ENCODE results near the gene CNN1. TPM values are rescaled to one million over a fixed set of nuclear protein-coding genes. Genes with fewer than 3 reads are reported as not detected.
A peak's percentile ranks its signal among the peaks of the same experiment; 100 is the strongest.
"Not testable (repeated sequence)": the region's sequence is repeated elsewhere in the genome, so short reads cannot be mapped to it uniquely, and the experiment has no call there.

CNN1 gene
- total RNA-seq, 1 donor from 2014 or later = 27.7 TPM

DNA sequence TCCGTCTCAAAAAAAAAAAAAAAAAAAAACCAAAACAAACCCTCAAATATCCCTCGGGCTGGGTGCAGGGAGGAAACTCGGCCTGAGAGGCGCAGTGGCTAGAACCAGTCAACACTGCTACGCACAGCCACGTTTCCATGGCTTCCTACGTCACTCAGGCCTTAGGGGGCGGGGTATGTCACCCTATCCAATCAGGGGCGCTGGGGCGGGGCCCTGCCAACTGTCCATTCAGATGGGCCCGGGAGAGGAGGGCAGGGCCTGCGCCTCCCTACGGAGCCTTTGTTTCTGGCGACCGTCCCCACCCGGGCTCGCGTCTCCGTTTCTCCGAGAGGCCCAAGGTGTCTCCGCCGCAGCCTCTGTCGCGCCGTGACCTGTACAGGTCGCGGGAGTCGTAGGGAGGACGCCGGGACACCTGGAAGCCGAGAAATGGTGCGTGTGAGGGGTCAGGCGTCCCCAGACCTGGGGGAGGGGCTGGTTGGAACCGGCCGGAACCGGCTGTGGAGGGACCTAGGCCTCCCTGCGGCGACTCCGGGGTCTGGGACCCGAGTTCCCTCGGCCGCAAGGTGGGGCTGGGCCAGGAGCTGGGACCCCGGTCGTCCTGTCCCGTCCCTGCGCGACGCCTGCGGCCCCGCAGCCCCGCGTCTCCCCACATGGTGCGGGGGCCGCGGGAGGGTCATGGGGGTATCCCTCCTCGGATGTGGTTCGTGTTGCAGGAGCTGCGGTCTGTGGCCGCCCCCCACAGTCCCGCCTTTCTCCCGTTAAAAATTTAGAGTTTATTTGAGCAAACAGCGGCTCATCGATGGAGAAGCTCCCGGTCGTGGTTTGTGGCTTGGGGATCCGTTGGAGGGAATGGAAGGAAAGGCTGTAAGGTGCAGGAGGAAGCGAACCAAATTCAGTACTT is 58.8 kb downstream of the CNN1 start, which contains the start of gene ZNF627:
Gene ZNF627 (plus strand): TSS at position 282 of the 901 bp plus-strand sequence. CDS start 145 bp downstream, at position 427.
- TF ChIP-seq CTCF (IDR thresholded peaks at IDR 0.05; ENCODE audit: unreplicated experiment) = no peak
- peaks cover 7% of the 10 kb centered on the region for H3K9me3 Mint-ChIP-seq

DNA sequence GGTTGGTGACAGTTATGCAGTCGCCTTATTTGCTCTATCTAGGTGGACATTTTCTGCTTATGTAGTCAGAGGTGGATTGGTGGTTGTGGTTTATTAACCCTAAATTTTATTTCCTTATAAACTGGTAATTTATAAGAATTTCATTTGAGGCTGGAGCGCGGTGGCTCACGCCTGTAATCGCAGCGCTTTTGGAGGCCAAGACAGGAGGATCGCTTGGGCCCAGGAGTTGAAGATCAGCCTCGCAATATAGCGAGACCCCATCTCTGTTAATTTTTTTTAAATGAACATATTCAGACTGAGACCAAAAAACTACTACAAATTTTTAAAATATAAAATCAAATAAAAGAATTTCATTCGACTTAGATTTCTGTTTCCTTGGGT is 59.4 kb downstream of the CNN1 start:
- DNase-seq (ENCODE audit: low spot score in 2 of 2, unreplicated experiment in 2 of 2) = no peak
- H3K36me3 Mint-ChIP-seq = peaks cover 26% of the 10 kb centered on the region
- H3K27ac Mint-ChIP-seq = peak overlapping the region; percentile 98
- H3K27me3 Mint-ChIP-seq (ENCODE audit: low read depth) = no peaks in the 10 kb centered on the region
- TF ChIP-seq CTCF (IDR thresholded peaks at IDR 0.05; ENCODE audit: unreplicated experiment) = no peak
- H3K4me1 Mint-ChIP-seq = peaks cover 18% of the 10 kb centered on the region
- H3K4me3 Mint-ChIP-seq = peak overlapping the region; percentile 98
- peaks cover 13% of the 10 kb centered on the region for H3K9me3 Mint-ChIP-seq

More for the DNA sequence above, 58.8 kb downstream of the CNN1 start, which contains the start of gene ZNF627:
- Mint-ChIP-seq H3K27me3 (ENCODE audit: low read depth) (no peaks in the 10 kb centered on the region), H3K4me1 (peaks cover 18% of the 10 kb centered on the region), H3K36me3 (peaks cover 20% of the 10 kb centered on the region), H3K27ac (peak within 1 kb of the TSS; percentile 98), H3K4me3 (peak within 1 kb of the TSS; percentile 98)
- peak; percentile 94 to 98 for DNase-seq (ENCODE audit: low spot score in 2 of 2, unreplicated experiment in 2 of 2)

GRCh38 chr19:11598746-11599145 is 60.1 kb downstream of the CNN1 start:
- Mint-ChIP-seq H3K9me3 (peaks cover 13% of the 10 kb centered on the region), H3K36me3 (peaks cover 27% of the 10 kb centered on the region), H3K4me1 (peaks cover 18% of the 10 kb centered on the region)

DNA sequence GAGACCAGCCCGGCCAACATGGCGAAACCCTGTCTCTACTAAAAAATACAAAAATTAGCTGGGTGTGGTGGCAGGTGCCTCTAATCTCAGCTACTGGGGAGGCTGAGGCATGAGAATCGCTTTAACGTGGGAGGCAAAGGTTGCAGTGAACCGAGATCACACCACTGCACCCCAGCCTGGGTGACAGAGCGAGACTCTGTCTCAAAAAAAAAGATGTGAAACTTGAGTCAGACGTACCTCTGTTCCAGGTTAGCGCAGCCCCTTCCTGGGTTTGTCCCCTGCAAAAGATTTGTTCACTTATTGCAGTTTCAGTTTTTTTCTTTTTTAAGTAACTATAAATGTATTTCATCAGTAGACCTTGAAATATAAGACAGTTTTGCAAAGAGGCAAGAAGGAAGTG is 61.1 kb downstream of the CNN1 start:
- Mint-ChIP-seq H3K36me3 (peaks cover 36% of the 10 kb centered on the region), H3K4me3 (peak overlapping the region; percentile 98), H3K4me1 (peaks cover 18% of the 10 kb centered on the region), H3K9me3 (peaks cover 17% of the 10 kb centered on the region)
- H3K27ac Mint-ChIP-seq; H3K27me3 Mint-ChIP-seq (ENCODE audit: low read depth); DNase-seq (ENCODE audit: low spot score in 2 of 2, unreplicated experiment in 2 of 2): not testable (repeated sequence)

More at GRCh38 chr19:11598746-11599145, 60.1 kb downstream of the CNN1 start:
- H3K27ac Mint-ChIP-seq = peak overlapping the region; percentile 81
- H3K4me3 Mint-ChIP-seq = peak overlapping the region; percentile 98
- H3K27me3 Mint-ChIP-seq (ENCODE audit: low read depth) = no peaks in the 10 kb centered on the region
- no peak for DNase-seq (ENCODE audit: low spot score in 2 of 2, unreplicated experiment in 2 of 2)
- TF ChIP-seq CTCF (IDR thresholded peaks at IDR 0.05; ENCODE audit: unreplicated experiment) = no peak

Small RNA genes within 50 kb of the gene (microRNA-seq; reads per million reads assigned to microRNA genes)
- not detected for gene MIR7974

Other genes with a start within 250 kb of the CNN1 start
- gene TSPAN16, start 242.7 kb upstream of the CNN1 start, total RNA-seq = not detected in 3 replicates
- gene RAB3D, start 199.2 kb upstream of the CNN1 start, total RNA-seq = 26.3 to 28.4 TPM (median 27.3 TPM) in 3 replicates
- 56.8 to 61.4 TPM (median 57.2 TPM) in 3 replicates for gene TMEM205, start 192.6 kb upstream of the CNN1 start, total RNA-seq
- 29.6 to 34.9 TPM (median 34.2 TPM) in 3 replicates for gene CCDC159, start 192.3 kb upstream of the CNN1 start, total RNA-seq
- 18.9 to 21.4 TPM (median 20.4 TPM) in 3 replicates for gene PLPPR2, start 183.4 kb upstream of the CNN1 start, total RNA-seq
- 2.7 to 2.9 TPM (median 2.8 TPM) in 3 replicates for gene SWSAP1, start 164.2 kb upstream of the CNN1 start, total RNA-seq
- 23.5 to 24.5 TPM (median 24.3 TPM) in 3 replicates for gene EPOR, start 154.5 kb upstream of the CNN1 start, total RNA-seq
- gene RGL3, start 119.5 kb upstream of the CNN1 start, total RNA-seq = 80.8 to 84.8 TPM (median 82.6 TPM) in 3 replicates
- 0.95 to 1.7 TPM (median 1.4 TPM) in 3 replicates for gene ODAD3, start 103.7 kb upstream of the CNN1 start, total RNA-seq
- 381 to 396 TPM (median 385 TPM) in 3 replicates for gene PRKCSH, start 103.2 kb upstream of the CNN1 start, total RNA-seq
- gene ELAVL3, start 57.8 kb upstream of the CNN1 start, total RNA-seq = 0.07 to 0.63 TPM in 2 of 3 replicates, not detected in the other
- gene ZNF653, start 33.0 kb upstream of the CNN1 start, total RNA-seq = 13.9 to 16.5 TPM (median 15.4 TPM) in 3 replicates
- gene ECSIT, start 9.7 kb upstream of the CNN1 start, total RNA-seq = 32.1 to 34.4 TPM (median 32.2 TPM) in 3 replicates
- 41.3 to 47.1 TPM (median 46.0 TPM) in 3 replicates for gene ELOF1, start 20.4 kb downstream of the CNN1 start, total RNA-seq
- gene ACP5, start 38.8 kb downstream of the CNN1 start, total RNA-seq = 3.9 to 4.2 TPM (median 3.9 TPM) in 3 replicates
- 28.6 to 29.9 TPM (median 29.8 TPM) in 3 replicates for gene ZNF627, start 58.6 kb downstream of the CNN1 start, total RNA-seq
- gene ZNF823, start 200.1 kb downstream of the CNN1 start, total RNA-seq = 8.2 to 9.0 TPM (median 8.9 TPM) in 3 replicates
- 8.0 to 9.6 TPM (median 8.7 TPM) in 3 replicates for gene ZNF441, start 228.1 kb downstream of the CNN1 start, total RNA-seq

Measured in mesothelial cell of epicardium (in vitro differentiated cells).